ENCODE results near the gene NASP. TPM values are rescaled to one million over a fixed set of nuclear protein-coding genes. Genes with fewer than 3 reads are reported as not detected.

NASP gene
- polyA plus RNA-seq, 1 donor = 153 TPM

DNA sequence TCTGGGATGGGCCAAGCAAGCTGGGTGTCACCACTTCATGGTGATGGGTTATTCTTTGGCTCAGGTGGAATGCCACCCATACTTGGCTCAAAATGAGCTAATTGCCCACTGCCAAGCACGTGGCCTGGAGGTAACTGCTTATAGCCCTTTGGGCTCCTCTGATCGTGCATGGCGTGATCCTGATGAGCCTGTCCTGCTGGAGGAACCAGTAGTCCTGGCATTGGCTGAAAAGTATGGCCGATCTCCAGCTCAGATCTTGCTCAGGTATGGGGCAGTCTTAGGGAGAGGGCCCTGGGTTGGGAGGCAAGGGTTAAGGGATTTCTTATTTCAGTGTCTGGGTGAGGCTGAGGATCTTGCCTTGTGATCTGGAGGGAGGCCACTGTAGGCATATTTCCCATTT lies 15.4 kb upstream of the NASP start:
- no CpG with 5 or more reads among the region's 4 CpGs for WGBS (ENCODE audit: insufficient coverage, low lambda C conversion rate)
- no peak for DNase-seq
- no peak overlapping the region for H3K27ac ChIP-seq (ENCODE audit: low read length)
- H3K4me3 ChIP-seq (ENCODE audit: low read length) = no peak overlapping the region
- no peaks in the 10 kb centered on the region for H3K4me1 ChIP-seq (ENCODE audit: control insufficient read depth, insufficient read depth, low read length)
- no peaks in the 10 kb centered on the region for H3K27me3 ChIP-seq (ENCODE audit: control insufficient read depth, insufficient read depth, low read length)
- no peaks in the 10 kb centered on the region for H3K9me3 ChIP-seq (ENCODE audit: control insufficient read depth, low read depth, low read length)
- peaks cover 59% of the 10 kb centered on the region for H3K36me3 ChIP-seq (ENCODE audit: control insufficient read depth, insufficient read depth, low read length)

DNA sequence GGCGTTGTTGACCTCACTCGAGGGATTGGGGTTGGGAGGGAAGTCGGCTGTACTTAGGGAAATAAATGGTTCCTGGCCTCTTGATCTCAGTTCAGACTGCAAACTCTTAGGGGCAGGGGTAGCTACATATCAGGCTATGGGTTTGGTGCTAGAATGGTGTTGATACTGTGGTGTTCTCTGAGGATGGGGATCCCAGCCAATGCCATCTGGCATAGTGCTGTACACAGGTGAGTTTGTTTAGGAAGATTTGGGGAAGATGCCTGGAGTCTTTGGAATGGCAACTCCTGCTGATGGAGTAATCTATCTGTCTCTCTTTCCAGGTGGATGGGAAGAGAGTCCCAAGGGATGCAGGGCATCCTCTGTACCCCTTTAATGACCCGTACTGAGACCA lies 14.3 kb upstream of the NASP start:
- Histone ChIP-seq H3K4me3 (ENCODE audit: low read length) (no peak overlapping the region), H3K4me1 (ENCODE audit: control insufficient read depth, insufficient read depth, low read length) (no peaks in the 10 kb centered on the region), H3K36me3 (ENCODE audit: control insufficient read depth, insufficient read depth, low read length) (peaks cover 49% of the 10 kb centered on the region), H3K9me3 (ENCODE audit: control insufficient read depth, low read depth, low read length) (no peaks in the 10 kb centered on the region), H3K27ac (ENCODE audit: low read length) (no peak overlapping the region), H3K27me3 (ENCODE audit: control insufficient read depth, insufficient read depth, low read length) (no peaks in the 10 kb centered on the region)
- WGBS (ENCODE audit: insufficient coverage, low lambda C conversion rate) = no CpG with 5 or more reads among the region's 4 CpGs
- DNase-seq = no peak

DNA sequence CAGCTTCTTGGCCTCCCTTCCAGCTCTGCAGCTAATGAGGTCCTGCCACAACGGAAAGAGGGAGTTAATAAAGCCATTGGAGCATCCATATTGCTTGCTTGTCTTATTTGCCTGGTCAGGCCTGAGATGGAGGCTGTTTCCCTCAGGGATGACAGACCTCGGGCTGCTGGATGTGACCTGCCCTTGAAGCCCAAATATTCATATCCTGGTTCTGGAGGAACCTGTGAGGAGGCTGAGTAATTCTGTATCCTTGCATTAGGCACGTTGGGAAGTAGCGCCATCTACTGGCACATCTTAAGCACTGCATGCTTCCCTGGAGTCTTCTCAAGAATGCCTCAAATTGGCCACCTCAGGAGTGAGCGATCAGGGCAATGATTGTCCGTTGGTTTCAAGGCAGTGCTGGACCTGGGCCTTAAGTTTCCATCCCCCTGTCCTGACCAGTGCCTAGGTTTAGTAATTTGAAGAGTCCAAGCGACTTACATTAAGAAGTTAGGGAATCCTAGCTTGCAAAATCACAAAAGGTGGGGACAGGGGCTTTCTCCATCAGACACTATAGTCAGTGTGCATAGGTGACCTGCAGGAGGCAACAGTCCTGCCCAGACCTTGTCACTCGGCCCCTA lies 13.8 kb upstream of the NASP start:
- Histone ChIP-seq H3K27ac (ENCODE audit: low read length) (no peak overlapping the region), H3K36me3 (ENCODE audit: control insufficient read depth, insufficient read depth, low read length) (peaks cover 49% of the 10 kb centered on the region)

DNA sequence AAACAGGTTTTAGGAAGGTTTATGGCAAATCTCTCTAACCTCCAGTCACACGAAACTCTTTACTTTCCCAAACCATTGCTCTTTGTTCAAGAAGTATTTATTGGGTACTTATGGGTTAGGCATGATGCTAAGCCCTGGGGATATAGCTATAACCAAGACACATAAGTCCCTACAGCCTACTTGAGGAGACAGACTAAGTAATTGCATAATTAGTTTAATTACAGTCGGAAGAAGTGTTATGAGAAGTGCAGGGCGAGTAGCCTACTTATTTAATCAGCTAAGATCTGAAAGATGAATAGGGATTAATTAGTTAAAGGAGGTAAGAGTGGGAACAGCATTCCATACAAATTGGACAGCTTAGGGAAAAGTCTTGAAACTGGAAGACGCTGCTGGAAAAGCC lies 13.2 kb upstream of the NASP start:
- Histone ChIP-seq H3K4me1 (ENCODE audit: control insufficient read depth, insufficient read depth, low read length) (no peaks in the 10 kb centered on the region), H3K4me3 (ENCODE audit: low read length) (no peak overlapping the region), H3K27ac (ENCODE audit: low read length) (no peak overlapping the region), H3K36me3 (ENCODE audit: control insufficient read depth, insufficient read depth, low read length) (peaks cover 49% of the 10 kb centered on the region), H3K9me3 (ENCODE audit: control insufficient read depth, low read depth, low read length) (no peaks in the 10 kb centered on the region), H3K27me3 (ENCODE audit: control insufficient read depth, insufficient read depth, low read length) (no peaks in the 10 kb centered on the region)
- no peak for DNase-seq
- 96% methylated on average over 3 of the region's 4 CpGs for WGBS (ENCODE audit: insufficient coverage, low lambda C conversion rate)

More for the DNA sequence above, 13.8 kb upstream of the NASP start:
- no peak overlapping the region for H3K4me3 ChIP-seq (ENCODE audit: low read length)
- no peaks in the 10 kb centered on the region for H3K27me3 ChIP-seq (ENCODE audit: control insufficient read depth, insufficient read depth, low read length)
- no peaks in the 10 kb centered on the region for H3K9me3 ChIP-seq (ENCODE audit: control insufficient read depth, low read depth, low read length)
- no CpG with 5 or more reads among the region's 8 CpGs for WGBS (ENCODE audit: insufficient coverage, low lambda C conversion rate)
- peak; percentile 56 to 62 for DNase-seq
- H3K4me1 ChIP-seq (ENCODE audit: control insufficient read depth, insufficient read depth, low read length) = no peaks in the 10 kb centered on the region

DNA sequence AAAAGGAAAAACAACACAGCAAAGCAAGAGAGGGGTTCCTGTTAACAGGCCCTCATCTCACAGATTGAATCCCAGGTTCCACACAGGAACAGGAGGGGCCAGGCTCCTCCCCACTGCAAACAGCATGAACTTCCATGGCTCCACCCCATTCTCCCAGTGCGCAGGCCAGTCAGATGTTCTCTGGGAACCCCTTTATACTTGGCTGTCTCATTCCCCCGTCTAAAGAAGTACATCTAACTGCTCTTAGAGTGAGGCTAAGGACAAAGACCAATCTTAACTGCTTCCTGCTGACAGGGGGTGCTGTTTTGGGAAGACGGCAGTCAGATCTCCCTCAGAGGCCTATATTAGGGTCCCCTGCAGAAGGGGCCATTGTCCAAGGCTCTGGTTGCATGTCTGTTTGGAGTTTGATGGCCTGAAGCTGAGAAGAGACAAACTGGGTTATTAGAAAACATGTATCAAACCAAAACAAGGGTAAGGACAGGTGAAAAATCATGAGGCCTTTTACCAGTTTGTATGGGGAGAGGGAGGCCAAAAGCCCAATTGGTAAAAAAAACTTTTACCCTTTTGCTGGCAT lies 10.5 kb upstream of the NASP start:
- H3K4me1 ChIP-seq (ENCODE audit: control insufficient read depth, insufficient read depth, low read length) = no peaks in the 10 kb centered on the region
- WGBS (ENCODE audit: insufficient coverage, low lambda C conversion rate) = no CpG with 5 or more reads among the region's 3 CpGs
- no peak for DNase-seq

DNA sequence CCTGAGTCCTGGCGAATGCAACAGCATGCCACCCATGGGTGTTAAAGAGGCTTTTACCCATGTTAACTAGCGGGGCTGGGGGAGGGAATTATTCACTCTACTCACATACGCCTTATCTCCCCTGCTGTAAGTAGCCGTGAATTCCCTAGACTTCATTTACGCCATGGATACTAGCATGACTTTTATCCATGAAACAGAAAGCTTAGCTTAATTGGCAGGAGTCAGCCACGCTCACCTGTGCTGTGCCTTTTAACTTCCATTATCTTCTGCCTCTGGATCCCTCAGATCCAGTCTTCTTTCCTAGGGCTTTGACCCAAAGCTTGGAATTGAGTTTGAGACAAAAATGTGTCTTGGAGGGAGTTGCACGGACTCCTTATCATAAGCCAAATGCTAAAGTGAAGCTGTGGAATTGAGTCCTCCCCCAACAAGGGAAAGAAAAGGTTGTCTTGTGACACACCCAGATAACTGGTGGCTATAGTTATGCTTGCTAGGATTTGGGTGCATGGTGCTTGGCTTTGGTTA lies 9.7 kb upstream of the NASP start:
- DNase-seq = no peak
- H3K9me3 ChIP-seq (ENCODE audit: control insufficient read depth, low read depth, low read length) = no peaks in the 10 kb centered on the region
- H3K27me3 ChIP-seq (ENCODE audit: control insufficient read depth, insufficient read depth, low read length) = no peaks in the 10 kb centered on the region
- no peaks in the 10 kb centered on the region for H3K4me1 ChIP-seq (ENCODE audit: control insufficient read depth, insufficient read depth, low read length)
- H3K27ac ChIP-seq (ENCODE audit: low read length) = no peak overlapping the region
- peaks cover 18% of the 10 kb centered on the region for H3K36me3 ChIP-seq (ENCODE audit: control insufficient read depth, insufficient read depth, low read length)
- 100% methylated on average over 1 of the region's 7 CpGs for WGBS (ENCODE audit: insufficient coverage, low lambda C conversion rate)
- no peak overlapping the region for H3K4me3 ChIP-seq (ENCODE audit: low read length)

More for the DNA sequence above, 10.5 kb upstream of the NASP start:
- no peaks in the 10 kb centered on the region for H3K9me3 ChIP-seq (ENCODE audit: control insufficient read depth, low read depth, low read length)
- H3K4me3 ChIP-seq (ENCODE audit: low read length) = no peak overlapping the region
- H3K27me3 ChIP-seq (ENCODE audit: control insufficient read depth, insufficient read depth, low read length) = no peaks in the 10 kb centered on the region
- peaks cover 27% of the 10 kb centered on the region for H3K36me3 ChIP-seq (ENCODE audit: control insufficient read depth, insufficient read depth, low read length)
- no peak overlapping the region for H3K27ac ChIP-seq (ENCODE audit: low read length)

DNA sequence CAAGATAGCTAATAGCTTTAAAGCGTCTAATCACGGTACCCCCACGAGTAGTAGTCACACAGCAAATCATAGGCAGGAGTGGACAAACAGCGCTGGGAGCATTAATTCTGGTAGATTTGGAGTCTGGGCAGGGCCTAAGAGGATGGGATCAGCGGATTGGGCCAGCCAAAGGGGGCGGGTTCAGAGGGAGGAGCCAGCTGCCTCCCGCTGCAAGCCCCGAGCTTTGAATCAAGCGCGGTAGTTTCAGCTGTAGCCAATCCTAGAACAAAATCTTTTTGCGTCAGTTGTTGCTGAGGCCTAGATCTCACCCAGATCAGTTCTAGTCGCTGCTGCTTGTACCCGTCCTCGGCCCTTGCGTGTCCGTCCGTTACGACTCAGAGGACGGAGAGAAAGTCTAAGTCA lies 576 bp upstream of the NASP start:
- Histone ChIP-seq H3K4me3 (ENCODE audit: low read length) (peak overlapping the region; percentile 99), H3K36me3 (ENCODE audit: control insufficient read depth, insufficient read depth, low read length) (no peaks in the 10 kb centered on the region), H3K4me1 (ENCODE audit: control insufficient read depth, insufficient read depth, low read length) (peaks cover 10% of the 10 kb centered on the region), H3K27me3 (ENCODE audit: control insufficient read depth, insufficient read depth, low read length) (no peaks in the 10 kb centered on the region), H3K27ac (ENCODE audit: low read length) (peak overlapping the region; percentile 84), H3K9me3 (ENCODE audit: control insufficient read depth, low read depth, low read length) (no peaks in the 10 kb centered on the region)
- WGBS (ENCODE audit: insufficient coverage, low lambda C conversion rate) = no CpG with 5 or more reads among the region's 19 CpGs
- peak; percentile 96 to 98 for DNase-seq

DNA sequence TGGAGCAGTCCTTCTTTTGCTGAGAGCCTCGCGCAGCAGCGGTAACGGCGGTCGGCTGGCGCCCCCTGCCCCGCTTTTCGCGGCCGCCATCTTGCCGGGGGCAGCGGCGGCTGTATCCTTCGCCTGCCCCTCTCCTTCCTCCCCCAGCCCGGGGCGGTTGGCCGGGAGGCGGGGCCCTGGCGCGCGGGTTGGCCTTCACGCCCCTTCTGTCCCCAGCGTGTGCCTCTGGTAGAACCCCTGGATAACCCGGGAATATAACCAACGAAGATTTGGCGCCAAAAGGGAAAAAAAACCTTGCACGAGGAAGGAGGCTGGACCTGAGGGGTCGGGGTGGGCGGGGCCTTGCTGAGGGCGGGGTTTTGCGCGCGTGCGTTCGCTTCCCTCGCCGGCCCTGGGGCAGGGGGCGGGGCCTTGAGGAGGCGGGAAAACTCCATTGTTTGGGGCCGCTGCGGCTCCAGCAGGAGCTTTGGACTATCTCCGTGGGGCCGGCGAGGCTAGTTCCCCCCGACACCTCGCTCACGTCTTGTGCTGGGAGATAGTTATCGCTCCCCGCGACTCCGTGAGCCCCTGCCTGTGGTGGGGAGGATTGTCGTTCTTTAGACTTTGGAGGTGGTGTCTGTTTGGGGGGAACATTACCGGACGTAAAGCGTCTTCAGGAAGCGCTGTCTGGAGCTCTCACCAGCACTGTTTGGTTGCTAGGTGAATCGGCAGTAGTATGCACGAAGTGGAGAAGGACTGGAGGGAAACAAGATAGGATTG lies 689 bp downstream of the NASP start:
- DNase-seq = peak; percentile 83 to 90
- Histone ChIP-seq H3K27ac (ENCODE audit: low read length) (peak overlapping the region; percentile 84), H3K27me3 (ENCODE audit: control insufficient read depth, insufficient read depth, low read length) (no peaks in the 10 kb centered on the region), H3K4me3 (ENCODE audit: low read length) (peak overlapping the region; percentile 99), H3K4me1 (ENCODE audit: control insufficient read depth, insufficient read depth, low read length) (peaks cover 10% of the 10 kb centered on the region), H3K36me3 (ENCODE audit: control insufficient read depth, insufficient read depth, low read length) (peaks cover 3% of the 10 kb centered on the region), H3K9me3 (ENCODE audit: control insufficient read depth, low read depth, low read length) (no peaks in the 10 kb centered on the region)
- WGBS (ENCODE audit: insufficient coverage, low lambda C conversion rate) = no CpG with 5 or more reads among the region's 59 CpGs

DNA sequence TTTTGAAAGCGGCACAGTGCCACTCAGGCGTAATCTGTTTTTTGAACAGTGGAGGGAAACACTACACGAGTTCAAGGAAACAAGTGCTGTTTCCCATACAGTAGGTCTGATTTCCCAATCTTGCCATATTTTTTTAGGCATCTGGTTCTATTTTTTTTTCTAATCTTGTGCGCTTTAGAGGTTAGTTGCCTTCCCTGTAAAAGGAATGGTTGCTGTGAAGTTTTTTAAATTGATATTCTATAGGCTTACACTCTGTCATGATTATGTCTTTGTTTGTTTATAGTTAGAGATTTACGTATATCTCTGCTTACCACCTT lies 1.2 kb downstream of the NASP start:
- Histone ChIP-seq H3K4me3 (ENCODE audit: low read length) (peak overlapping the region; percentile 99), H3K27me3 (ENCODE audit: control insufficient read depth, insufficient read depth, low read length) (no peaks in the 10 kb centered on the region), H3K36me3 (ENCODE audit: control insufficient read depth, insufficient read depth, low read length) (peaks cover 3% of the 10 kb centered on the region), H3K9me3 (ENCODE audit: control insufficient read depth, low read depth, low read length) (no peaks in the 10 kb centered on the region), H3K4me1 (ENCODE audit: control insufficient read depth, insufficient read depth, low read length) (peaks cover 10% of the 10 kb centered on the region), H3K27ac (ENCODE audit: low read length) (peak overlapping the region; percentile 84)
- 0% methylated on average over 2 of the region's 5 CpGs for WGBS (ENCODE audit: insufficient coverage, low lambda C conversion rate)
- DNase-seq = no peak

DNA sequence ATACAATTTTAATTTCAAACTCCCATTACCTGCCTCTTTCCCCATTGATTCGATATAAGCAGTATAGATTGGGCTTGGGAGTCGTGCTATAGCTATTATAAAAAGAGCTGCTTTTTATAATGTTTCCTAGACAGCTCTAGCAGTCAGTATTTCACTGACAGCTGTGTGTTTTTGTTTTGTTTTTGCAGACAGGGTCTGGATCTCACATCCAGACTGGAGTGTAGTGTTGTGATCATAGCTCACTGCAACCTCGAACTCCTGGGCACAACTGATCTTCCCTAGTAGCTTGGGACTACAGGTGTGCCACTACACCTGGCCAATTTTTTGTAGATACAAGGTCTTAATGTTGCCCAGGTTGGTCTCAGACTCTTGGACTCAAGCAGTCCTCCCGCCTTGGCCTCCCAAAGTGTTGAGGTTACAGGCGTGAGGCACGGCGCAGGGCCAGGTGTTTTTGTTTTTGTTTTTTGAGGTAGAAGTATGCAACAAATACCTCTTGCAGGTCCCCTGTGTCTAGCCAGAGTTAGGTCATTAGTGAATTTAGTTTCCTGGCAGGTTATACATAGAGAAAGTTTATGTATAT lies 1.7 kb downstream of the NASP start:
- no peaks in the 10 kb centered on the region for H3K9me3 ChIP-seq (ENCODE audit: control insufficient read depth, low read depth, low read length)
- no peak for DNase-seq
- H3K36me3 ChIP-seq (ENCODE audit: control insufficient read depth, insufficient read depth, low read length) = peaks cover 3% of the 10 kb centered on the region
- H3K27me3 ChIP-seq (ENCODE audit: control insufficient read depth, insufficient read depth, low read length) = no peaks in the 10 kb centered on the region
- H3K27ac ChIP-seq (ENCODE audit: low read length) = no peak overlapping the region
- peaks cover 10% of the 10 kb centered on the region for H3K4me1 ChIP-seq (ENCODE audit: control insufficient read depth, insufficient read depth, low read length)
- WGBS (ENCODE audit: insufficient coverage, low lambda C conversion rate) = 0% methylated on average over 1 of the region's 7 CpGs
- peak overlapping the region; percentile 99 for H3K4me3 ChIP-seq (ENCODE audit: low read length)
